Progenitor cell of endocrine pancreas (in vitro differentiated cells): ENCODE data around the gene NMB. TPM values are rescaled to one million over a fixed set of nuclear protein-coding genes. Genes with fewer than 3 reads are reported as not detected.

Experiments
- DNase-seq: peaks from one replicate; pipeline ENCODE4 v3.0.0; 2021; ENCODE audit warnings: low spot score; ENCODE audit not compliant: unreplicated experiment
- H3K27ac Mint-ChIP-seq: 2 replicates; pipeline ENCODE4 v1.8.0; 2021; ENCODE audit warnings: mild to moderate bottlenecking, moderate library complexity, mixed read lengths
- H3K27me3 Mint-ChIP-seq: 2 replicates; pipeline ENCODE4 v1.8.0; 2021; ENCODE audit warnings: mixed read lengths
- H3K36me3 Mint-ChIP-seq: 2 replicates; pipeline ENCODE4 v1.8.0; 2022; ENCODE audit warnings: mixed read lengths; ENCODE audit not compliant: insufficient read depth
- H3K4me1 Mint-ChIP-seq: 2 replicates; pipeline ENCODE4 v1.8.0; 2021; ENCODE audit warnings: low read depth, mixed read lengths
- H3K4me3 Mint-ChIP-seq: 2 replicates; pipeline ENCODE4 v1.8.0; 2021; ENCODE audit warnings: low read depth, mild to moderate bottlenecking, moderate library complexity, mixed read lengths
- H3K9me3 Mint-ChIP-seq: 2 replicates; pipeline ENCODE4 v1.8.0; 2021; ENCODE audit warnings: low read depth, mixed read lengths
- CTCF ChIP-seq: fragments of 200-600 bp; sonication (generic); IDR thresholded peaks from one replicate; pipeline ENCODE4 v1.5.0; 2021; ENCODE audit warnings: antibody characterized with exemption, mild to moderate bottlenecking; ENCODE audit not compliant: unreplicated experiment
- total RNA-seq: library from RNA; stranded (reverse); gene quantifications from 2 replicates; pipeline ENCODE4 v1.2.1, GENCODE V29; 2021

The NMB gene
- total RNA-seq, 1 donor from 2014 or later = 6.1 TPM

GRCh38 chr15:84666373-84666772 lies 8.4 kb upstream of the NMB start:
- H3K4me3 Mint-ChIP-seq = no peak overlapping the region
- H3K9me3 Mint-ChIP-seq = no peaks in the 10 kb centered on the region
- no peaks in the 10 kb centered on the region for H3K27me3 Mint-ChIP-seq
- H3K4me1 Mint-ChIP-seq = no peaks in the 10 kb centered on the region
- no peak overlapping the region for H3K27ac Mint-ChIP-seq
- no peak for TF ChIP-seq CTCF
- no peak for DNase-seq
- H3K36me3 Mint-ChIP-seq = peaks cover 21% of the 10 kb centered on the region

GRCh38 chr15:84661001-84661400 lies 3.0 kb upstream of the NMB start:
- Mint-ChIP-seq H3K36me3 (peaks cover 8% of the 10 kb centered on the region), H3K4me1 (peaks cover 18% of the 10 kb centered on the region), H3K27ac (no peak overlapping the region), H3K4me3 (no peak overlapping the region), H3K27me3 (peaks cover 11% of the 10 kb centered on the region), H3K9me3 (no peaks in the 10 kb centered on the region)
- DNase-seq = no peak
- TF ChIP-seq CTCF = no peak

- Mint-ChIP-seq H3K27me3 (peaks cover 12% of the 10 kb centered on the region), H3K27ac (peak overlapping the region; percentile 20), H3K9me3 (no peaks in the 10 kb centered on the region), H3K4me1 (peaks cover 18% of the 10 kb centered on the region), H3K4me3 (no peak overlapping the region), H3K36me3 (peaks cover 8% of the 10 kb centered on the region)
- DNase-seq = no peak
- TF ChIP-seq CTCF = no peak
These were observed 2.1 kb upstream of the NMB start for GRCh38 chr15:84659904-84660781.

- Mint-ChIP-seq H3K4me1 (peaks cover 21% of the 10 kb centered on the region), H3K9me3 (no peaks in the 10 kb centered on the region), H3K27me3 (peaks cover 14% of the 10 kb centered on the region), H3K36me3 (peaks cover under 1% of the 10 kb centered on the region), H3K27ac (peak overlapping the region; percentile 87), H3K4me3 (peak overlapping the region; percentile 67)
- no peak for TF ChIP-seq CTCF
- no peak for DNase-seq
These were observed 901 bp upstream of the NMB start for GRCh38 chr15:84658788-84659411.

GRCh38 chr15:84657748-84658079 lies 285 bp downstream of the NMB start:
- H3K27ac Mint-ChIP-seq = no peak overlapping the region
- peak overlapping the region; percentile 71 for H3K4me3 Mint-ChIP-seq
- DNase-seq = no peak
- H3K9me3 Mint-ChIP-seq = no peaks in the 10 kb centered on the region
- H3K36me3 Mint-ChIP-seq = peaks cover 1% of the 10 kb centered on the region
- H3K4me1 Mint-ChIP-seq = peaks cover 29% of the 10 kb centered on the region
- H3K27me3 Mint-ChIP-seq = peaks cover 14% of the 10 kb centered on the region
- TF ChIP-seq CTCF = no peak
